ENCODE results near the gene FAT4. TPM values are rescaled to one million over a fixed set of nuclear protein-coding genes. Genes with fewer than 3 reads are reported as not detected.
A peak's percentile ranks its signal among the peaks of the same experiment; 100 is the strongest.

FAT4 gene
- total and polyA plus RNA-seq, 2 donors (not counting 3 experiments of a cell fraction or from before 2014, with no cell fraction given), result 16.4 to 39.1 TPM

DNA sequence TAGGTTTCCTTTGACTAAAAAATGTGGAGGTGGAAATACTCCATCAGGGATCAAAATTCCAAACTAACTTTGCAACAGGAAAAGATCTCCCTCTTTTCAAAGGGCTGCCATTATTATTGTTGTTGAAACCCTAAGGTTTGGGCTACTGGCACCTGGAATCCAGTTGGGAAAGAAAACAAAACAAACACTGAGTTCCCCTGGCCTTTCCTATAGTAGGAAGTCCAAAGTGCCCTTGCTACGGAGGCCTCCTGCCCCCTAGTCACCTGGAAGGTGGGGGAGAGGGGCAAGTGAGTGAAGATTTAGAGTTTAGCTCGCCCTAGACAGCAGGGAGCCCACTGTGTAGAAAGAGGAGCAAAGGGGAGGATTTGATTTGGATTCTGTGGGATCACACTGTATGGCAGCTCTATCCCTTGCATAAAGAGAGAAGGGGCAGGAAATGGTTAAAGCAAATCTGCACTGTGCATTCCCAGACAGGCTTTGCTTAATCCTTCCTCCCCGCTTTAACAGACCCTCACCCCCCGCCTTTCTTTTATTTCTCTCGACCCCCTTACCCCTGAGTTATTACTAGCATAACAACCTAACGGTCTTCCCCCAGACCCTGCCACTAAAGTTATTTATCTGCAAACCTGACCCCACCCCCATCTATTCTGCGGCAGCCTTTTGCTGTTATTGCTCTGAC lies 627 bp upstream of the FAT4 start:
- Histone ChIP-seq H3K4me1 (ENCODE audit: control insufficient read depth, extremely low read depth, insufficient read depth, low read length) (peaks cover 21% of the 10 kb centered on the region), H3K9me3 (replicated peaks; ENCODE audit: control insufficient read depth, insufficient read depth, low read length) (no peaks in the 10 kb centered on the region), H3K27me3 (ENCODE audit: control insufficient read depth in 2 of 2, insufficient read depth in 2 of 2, low read length in 2 of 2) (no peaks in the 10 kb centered on the region), H3K4me2 (ENCODE audit: insufficient read depth, low read length) (peak overlapping the region; percentile 70), H3K9me1 (replicated peaks; ENCODE audit: control insufficient read depth, extremely low read depth, insufficient read depth, low read length) (no peaks in the 10 kb centered on the region), H3K36me3 (ENCODE audit: control insufficient read depth in 2 of 2, extremely low read depth in 1 of 2, insufficient read depth in 2 of 2, low read length in 2 of 2) (peaks cover 0 to 9% of the 10 kb centered on the region in 2 experiments), H2AFZ (ENCODE audit: low read depth, low read length) (peak overlapping the region; percentile 52), H3K79me2 (ENCODE audit: control insufficient read depth, insufficient read depth, low read length) (peaks cover 35% of the 10 kb centered on the region), H3K27ac (ENCODE audit: insufficient read depth, low read depth, low read length) (peak overlapping the region; percentile 48), H3K4me3 (replicated peaks in 1 of 3; ENCODE audit: insufficient read depth in 1 of 3, low read depth in 1 of 3, low read length in 3 of 3) (peak overlapping the region in 2 of 3 experiments; percentile 3 to 58), H3K9ac (replicated peaks; ENCODE audit: extremely low read depth, insufficient read depth, low read length) (peak overlapping the region; percentile 40), H4K20me1 (replicated peaks; ENCODE audit: control insufficient read depth, extremely low read depth, insufficient read depth, low read length) (no peaks in the 10 kb centered on the region)
- POLR2A ChIA-PET, result interaction anchor here (0.6 to 1.2 kb wide), 4 partner anchors 10 to 351 kb away, joined by 5 to 11 read pairs (median 7); no protein-coding TSS in a partner anchor
- CTCF ChIA-PET, result interaction anchor here (0.6 to 7.4 kb wide), 26 partner anchors 9 to 1644 kb away, joined by 3 to 215 read pairs (median 4); no protein-coding TSS in a partner anchor
- intact Hi-C loops (cut with micrococcal nuclease), result loop anchor here (1.0 to 10.0 kb wide), 7 partner anchors 75 to 1541 kb away; no protein-coding TSS in a partner anchor
- FAIRE-seq (no peak), DNase-seq (ENCODE audit: low read depth, low spot score) (no peak)
- TF ChIP-seq POLR2A (IDR thresholded peaks at IDR 0.05; ENCODE audit: low read depth, low read length) (no peak), EZH2 (IDR thresholded peaks at IDR 0.05; ENCODE audit: borderline replicate concordance, low read depth, low read length, severe bottlenecking) (no peak), JUN (IDR thresholded peaks at IDR 0.05; ENCODE audit: borderline replicate concordance, insufficient read depth, insufficient read length, low read depth) (no peak)
- dilution Hi-C loops (cut with MboI; ENCODE audit: extremely low pct_ligation_motif_present, low sequenced_read_pairs), result no loop called here
- no TSS peak for BruUV-seq (replicated peaks)

DNA sequence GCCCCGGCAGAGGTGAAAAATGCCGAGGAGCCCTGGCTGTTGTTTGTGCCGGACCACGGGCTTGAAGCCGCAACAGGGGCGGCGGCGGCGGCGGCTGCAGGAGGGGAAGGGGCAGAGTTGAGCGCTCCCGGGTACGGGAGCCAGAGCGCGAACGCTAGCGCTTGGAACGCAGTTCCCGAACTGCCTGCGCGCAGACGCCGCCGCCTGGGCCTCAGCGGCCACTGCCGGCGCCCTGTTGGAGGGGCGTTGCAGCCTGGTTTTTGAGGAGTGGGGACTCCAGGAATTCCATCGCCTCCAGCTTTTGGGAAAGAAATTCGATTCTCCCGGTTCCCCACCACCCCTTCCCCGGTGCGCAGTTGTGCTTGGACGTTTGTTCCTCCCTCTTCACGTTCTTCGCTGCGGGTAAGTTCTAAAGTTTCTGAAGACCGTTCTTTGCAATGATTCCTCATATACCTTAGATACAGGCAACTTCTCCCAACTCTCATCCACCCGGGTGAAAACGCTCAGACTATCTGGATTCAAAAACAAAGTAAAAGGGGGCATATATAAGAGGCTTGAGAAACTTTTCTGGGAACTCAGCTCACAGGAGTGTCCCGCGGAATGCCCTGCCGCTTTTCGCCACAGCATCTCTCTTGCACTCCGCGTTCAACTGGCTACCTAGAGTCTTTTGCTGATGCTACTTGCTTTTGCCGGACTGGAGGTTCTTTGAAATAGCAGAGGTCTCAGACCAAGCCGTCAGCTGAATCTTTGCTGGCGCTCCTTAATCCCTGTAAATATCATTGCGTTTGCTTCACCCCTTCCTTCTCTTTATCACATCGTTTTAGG lies 1.0 kb downstream of the FAT4 start:
- peaks cover 50% of the 10 kb centered on the region for H3K79me2 ChIP-seq (ENCODE audit: control insufficient read depth, insufficient read depth, low read length)
- H3K27me3 ChIP-seq (ENCODE audit: control insufficient read depth in 2 of 2, insufficient read depth in 2 of 2, low read length in 2 of 2), result no peaks in the 10 kb centered on the region
- ChIA-PET CTCF (interaction anchor here (1.2 to 7.4 kb wide), 12 partner anchors 19 to 1289 kb away, joined by 3 to 215 read pairs (median 6); no protein-coding TSS in a partner anchor), POLR2A (interaction anchor here (1.2 kb wide), 1 partner anchor 8 kb away, joined by 11 read pairs; no protein-coding TSS in a partner anchor)
- H3K4me1 ChIP-seq (ENCODE audit: control insufficient read depth, extremely low read depth, insufficient read depth, low read length), result peaks cover 31% of the 10 kb centered on the region
- H3K9me3 ChIP-seq (replicated peaks; ENCODE audit: control insufficient read depth, insufficient read depth, low read length), result no peaks in the 10 kb centered on the region
- intact Hi-C loops (cut with micrococcal nuclease), result loop anchor here (1.0 to 10.0 kb wide), 8 partner anchors 73 to 1539 kb away; no protein-coding TSS in a partner anchor
- dilution Hi-C loops (cut with MboI; ENCODE audit: extremely low pct_ligation_motif_present, low sequenced_read_pairs), result no loop called here
- DNase-seq (ENCODE audit: low read depth, low spot score), result peak; percentile 62
- peak overlapping the region; percentile 82 for H2AFZ ChIP-seq (ENCODE audit: low read depth, low read length)
- TF ChIP-seq EZH2 (IDR thresholded peaks at IDR 0.05; ENCODE audit: borderline replicate concordance, low read depth, low read length, severe bottlenecking) (no peak), POLR2A (IDR thresholded peaks at IDR 0.05; ENCODE audit: low read depth, low read length) (peak; percentile 39)
- TF ChIP-seq, protein P1, sequence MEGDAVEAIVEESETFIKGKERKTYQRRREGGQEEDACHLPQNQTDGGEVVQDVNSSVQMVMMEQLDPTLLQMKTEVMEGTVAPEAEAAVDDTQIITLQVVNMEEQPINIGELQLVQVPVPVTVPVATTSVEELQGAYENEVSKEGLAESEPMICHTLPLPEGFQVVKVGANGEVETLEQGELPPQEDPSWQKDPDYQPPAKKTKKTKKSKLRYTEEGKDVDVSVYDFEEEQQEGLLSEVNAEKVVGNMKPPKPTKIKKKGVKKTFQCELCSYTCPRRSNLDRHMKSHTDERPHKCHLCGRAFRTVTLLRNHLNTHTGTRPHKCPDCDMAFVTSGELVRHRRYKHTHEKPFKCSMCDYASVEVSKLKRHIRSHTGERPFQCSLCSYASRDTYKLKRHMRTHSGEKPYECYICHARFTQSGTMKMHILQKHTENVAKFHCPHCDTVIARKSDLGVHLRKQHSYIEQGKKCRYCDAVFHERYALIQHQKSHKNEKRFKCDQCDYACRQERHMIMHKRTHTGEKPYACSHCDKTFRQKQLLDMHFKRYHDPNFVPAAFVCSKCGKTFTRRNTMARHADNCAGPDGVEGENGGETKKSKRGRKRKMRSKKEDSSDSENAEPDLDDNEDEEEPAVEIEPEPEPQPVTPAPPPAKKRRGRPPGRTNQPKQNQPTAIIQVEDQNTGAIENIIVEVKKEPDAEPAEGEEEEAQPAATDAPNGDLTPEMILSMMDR (IDR thresholded peaks at IDR 0.05; ENCODE audit: extremely low read depth in 1 of 2, insufficient read depth in 1 of 2, low read depth in 1 of 2, low read length in 2 of 2), result peak in 1 of 2 donors; percentile 42
- H3K9me1 ChIP-seq (replicated peaks; ENCODE audit: control insufficient read depth, extremely low read depth, insufficient read depth, low read length), result no peaks in the 10 kb centered on the region
- no peaks in the 10 kb centered on the region for H4K20me1 ChIP-seq (replicated peaks; ENCODE audit: control insufficient read depth, extremely low read depth, insufficient read depth, low read length)
- peak overlapping the region; percentile 92 for H3K9ac ChIP-seq (replicated peaks; ENCODE audit: extremely low read depth, insufficient read depth, low read length)
- H3K4me2 ChIP-seq (ENCODE audit: insufficient read depth, low read length), result peak overlapping the region; percentile 94
- peak overlapping the region; percentile 58 to 90 (median 82) for H3K4me3 ChIP-seq (replicated peaks in 1 of 3; ENCODE audit: insufficient read depth in 1 of 3, low read depth in 1 of 3, low read length in 3 of 3)
- peak; percentile 28 for FAIRE-seq
- peak overlapping the region; percentile 82 for H3K27ac ChIP-seq (ENCODE audit: insufficient read depth, low read depth, low read length)
- no TSS peak for BruUV-seq (replicated peaks)
- H3K36me3 ChIP-seq (ENCODE audit: control insufficient read depth in 2 of 2, extremely low read depth in 1 of 2, insufficient read depth in 2 of 2, low read length in 2 of 2), result peaks cover 0 to 11% of the 10 kb centered on the region in 2 experiments
